22Rv1 (cell line): Measurements from ENCODE around the gene UQCRC1.

ENCODE experiments used
- H3K27ac ChIP-seq: fragments of 450-650 bp; 2 replicates; pipeline ENCODE4 v1.5.1; 2017
- CTCF ChIP-seq: fragments of 450-650 bp; IDR thresholded peaks from 2 replicates; pipeline ENCODE4 v1.5.1; 2017; ENCODE audit warnings: mild to moderate bottlenecking
- ZFX ChIP-seq: fragments of 450-650 bp; IDR thresholded peaks from 2 replicates; pipeline ENCODE4 v1.6.1; 2017; ENCODE audit warnings: antibody characterized with exemption, borderline replicate concordance

UQCRC1 gene

GRCh38 chr3:48564022-48564421, 45.4 kb downstream of the UQCRC1 start:
- no peak overlapping the region for H3K27ac ChIP-seq
- TF ChIP-seq CTCF = no peak
- TF ChIP-seq ZFX = no peak

DNA sequence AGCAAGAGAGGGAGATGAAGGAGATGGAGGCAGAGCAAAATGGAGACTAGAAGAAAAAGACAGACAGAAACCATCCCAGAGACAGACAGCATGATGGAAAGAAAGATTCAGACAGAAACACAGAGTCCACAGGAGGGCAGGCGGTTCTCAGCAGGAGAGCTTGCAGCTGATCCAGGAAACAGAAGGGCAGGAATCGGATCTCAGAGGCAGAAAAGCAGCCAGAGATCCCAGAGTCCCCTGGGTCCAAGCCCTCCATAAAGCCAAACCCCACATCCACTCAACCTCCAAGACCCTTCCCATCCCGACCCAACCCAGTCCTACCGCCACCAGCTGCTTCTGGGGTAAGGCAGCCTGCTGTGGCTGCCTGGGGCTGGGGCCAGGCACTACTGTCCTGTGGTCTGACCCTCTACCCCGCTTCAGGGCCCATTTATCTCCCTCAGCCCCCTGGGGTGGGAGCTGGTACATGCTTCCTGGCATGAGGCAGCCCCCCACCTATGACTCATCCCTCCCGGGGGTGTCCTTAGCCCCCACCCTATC, 46.0 kb downstream of the UQCRC1 start, which contains the start of gene UCN2:
Gene UCN2, minus strand, starts transcription at position 400 of the 537 bp plus-strand sequence. CDS start 657 bp downstream, outside the sequence.
- TF ChIP-seq ZFX = no peak
- no peak for TF ChIP-seq CTCF
- no peak within 1 kb of the TSS for H3K27ac ChIP-seq

DNA sequence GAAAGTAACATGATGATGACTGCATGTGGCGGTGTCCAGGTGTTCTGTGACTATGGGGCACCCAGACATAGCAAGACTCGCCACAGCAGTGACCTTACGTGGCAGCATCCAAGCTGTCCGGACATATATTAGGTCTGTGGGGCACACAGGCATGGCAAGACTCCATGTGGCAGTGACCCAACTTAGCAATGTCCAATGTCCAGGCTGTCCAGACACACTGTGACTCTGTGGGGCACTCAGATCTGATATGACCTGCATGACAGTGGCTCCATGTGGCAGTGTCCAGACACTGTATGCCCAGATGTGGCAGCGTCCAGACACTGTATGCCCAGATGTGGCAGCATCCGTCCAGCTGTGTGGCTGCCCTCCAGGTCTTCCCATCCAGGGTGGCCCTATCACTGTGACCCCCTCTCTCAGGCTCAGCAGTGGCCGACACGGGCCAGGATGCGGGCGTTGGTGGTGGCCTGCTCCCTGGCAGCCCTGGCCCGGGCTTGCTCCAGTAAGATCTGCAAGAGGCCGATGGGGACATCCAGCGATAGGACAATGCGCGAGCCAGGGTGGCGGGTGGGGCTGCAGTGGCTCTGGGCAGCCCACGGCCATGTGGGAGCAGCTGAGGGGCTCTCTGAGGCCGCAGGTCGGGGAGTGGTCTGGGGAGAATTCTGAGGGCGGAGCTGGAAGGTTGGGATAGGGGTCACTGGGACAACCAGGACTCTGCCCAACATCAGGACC, 46.9 kb downstream of the UQCRC1 start:
- no peak overlapping the region for H3K27ac ChIP-seq
- TF ChIP-seq ZFX (no peak), CTCF (no peak)

- no peak overlapping the region for H3K27ac ChIP-seq
- no peak for TF ChIP-seq CTCF
- TF ChIP-seq ZFX = no peak
Measured at GRCh38 chr3:48561045-48561736, 48.3 kb downstream of the UQCRC1 start.

DNA sequence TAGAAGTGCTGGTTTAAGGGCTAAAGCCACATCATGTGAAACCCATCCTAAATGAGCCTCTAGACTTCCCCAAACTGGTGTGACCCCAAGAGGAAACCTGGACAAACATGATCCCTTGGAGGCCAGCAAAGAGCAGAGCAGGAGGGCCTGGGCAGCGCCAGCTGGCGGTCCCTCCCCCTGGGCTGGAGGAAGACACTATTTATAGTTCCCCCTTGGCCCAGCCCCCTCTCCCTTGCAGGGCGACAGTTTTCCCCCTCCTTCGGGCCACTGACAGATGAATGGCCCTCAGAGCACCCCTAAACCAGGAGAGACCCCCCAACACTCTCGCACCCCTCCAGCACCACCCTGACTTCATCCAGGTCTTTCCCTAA, 48.8 kb downstream of the UQCRC1 start:
- no peak overlapping the region for H3K27ac ChIP-seq

GRCh38 chr3:48558493-48559134, 50.8 kb downstream of the UQCRC1 start:
- H3K27ac ChIP-seq = peak overlapping the region; percentile 90
- TF ChIP-seq ZFX = no peak
- TF ChIP-seq CTCF = peak; percentile 62

More for the DNA sequence above, 48.8 kb downstream of the UQCRC1 start:
- TF ChIP-seq ZFX (no peak), CTCF (no peak)
